K562 (cell line): Measurements from ENCODE around the gene ZBTB2. TPM values are rescaled to one million over a fixed set of nuclear protein-coding genes. Genes with fewer than 3 reads are reported as not detected.

Experiments used
- CEBPB ChIP-seq: fragments of 450-650 bp; IDR thresholded peaks from 2 replicates; pipeline ENCODE4 v1.6.1; 2016; ENCODE audit warnings: missing genetic modification characterization, missing compliant biosample characterization
- CXXC5 ChIP-seq: fragments of 250-450 bp; sonication (Bioruptor Pico); IDR thresholded peaks from 2 replicates; pipeline ENCODE4 v1.8.0; 2022; ENCODE audit warnings: inconsistent platforms, mild to moderate bottlenecking, moderate library complexity
- ELF4 ChIP-seq: fragments of 450-650 bp; formaldehyde crosslinking; IDR thresholded peaks from 2 replicates; pipeline ENCODE4 v1.4.0; 2022; ENCODE audit warnings: missing genetic modification characterization
- ETV1 ChIP-seq: fragments of 450-650 bp; conservative IDR thresholded peaks from 2 replicates; pipeline ENCODE4 v1.6.1; 2016; ENCODE audit warnings: missing genetic modification characterization, control low read depth, low read depth, missing compliant biosample characterization
- ETV6 ChIP-seq, 3 experiments: fragments of 150-350 bp in 1 of 3; sonication (generic) in 1 of 3; formaldehyde crosslinking in 1 of 3; IDR thresholded peaks; 2 replicates each; pipeline versions ENCODE4 v1.6.1 to v1.8.0; 2014 to 2022; ENCODE audit warnings: borderline replicate concordance in 2 of 3, low read depth in 2 of 3, antibody characterized with exemption in 1 of 3, low read length in 1 of 3, mild to moderate bottlenecking in 1 of 3, missing genetic modification reagents in 1 of 3
- GABPA ChIP-seq: fragments of 200-800 bp; sonication (Bioruptor generic); conservative IDR thresholded peaks from 2 replicates; pipeline ENCODE4 v1.6.1; 2016; ENCODE audit warnings: low read depth, missing genetic modification characterization, missing compliant biosample characterization
- HMGXB4 ChIP-seq: sonication (generic); formaldehyde crosslinking; IDR thresholded peaks from 2 replicates; pipeline ENCODE4 v1.8.1; 2023; ENCODE audit warnings: mild to moderate bottlenecking, missing genetic modification reagents
- JUNB ChIP-seq: fragments of 450-650 bp; formaldehyde crosslinking; conservative IDR thresholded peaks from 2 replicates; pipeline ENCODE4 v1.4.0; 2020; ENCODE audit warnings: mild to moderate bottlenecking
- MYC ChIP-seq, 2 experiments: fragments of 250-450 bp in 1 of 2; sonication (Bioruptor Pico) in 1 of 2; IDR thresholded peaks; 2 replicates each; pipeline versions ENCODE4 v1.5.1 to v1.6.1; 2012 to 2021; ENCODE audit warnings: low read depth in 2 of 2, borderline replicate concordance in 1 of 2, improper control_type of control experiment in 1 of 2, low read length in 1 of 2, mild to moderate bottlenecking in 1 of 2, moderate library complexity in 1 of 2
- NFRKB ChIP-seq: fragments of 450-650 bp; IDR thresholded peaks from 2 replicates; pipeline ENCODE4 v1.6.1; 2016; ENCODE audit warnings: low read depth
- NKRF ChIP-seq: fragments of 450-650 bp; IDR thresholded peaks from 2 replicates; pipeline ENCODE4 v1.6.1; 2016; ENCODE audit warnings: borderline replicate concordance
- NR2C1 ChIP-seq, 2 experiments: fragments of 450-650 bp; IDR thresholded peaks; 2 replicates each; pipeline ENCODE4 v1.6.1; 2017; ENCODE audit warnings: mild to moderate bottlenecking in 2 of 2, antibody characterized with exemption in 1 of 2, inconsistent platforms in 1 of 2, missing compliant biosample characterization in 1 of 2, missing genetic modification characterization in 1 of 2
- SMAD1 ChIP-seq: fragments of 150-350 bp; IDR thresholded peaks from 2 replicates; pipeline ENCODE4 v1.6.1; 2014; ENCODE audit warnings: low read length, low read depth; ENCODE audit not compliant: partially characterized antibody
- UBTF ChIP-seq, 2 experiments: IDR thresholded peaks; 2 replicates each; pipeline ENCODE4 v1.6.1; 2012; ENCODE audit warnings: improper control_type of control experiment in 2 of 2, low read depth in 2 of 2, low read length in 2 of 2, borderline replicate concordance in 1 of 2
- polyA plus RNA-seq, 8 experiments: library from polyadenylated mRNA; depleted of rRNA in 4 of 8; stranded (reverse) in 5 of 8; unstranded in 3 of 8; fragments of >200 nt; fragmentation: Nextera tagmentation in 2 of 8; fragmentation: Illumina TruSeq in 1 of 8; extraction: Ambion mirVana in 2 of 8; extraction: Trizol in 1 of 8; gene quantifications; 2 replicates each; pipeline versions ENCODE4 v1.2.1 to v1.2.3, GENCODE V29; 2011 to 2014; ENCODE audit warnings: inconsistent platforms in 1 of 8, missing spikeins in 1 of 8
- total RNA-seq, 7 experiments: library from RNA; depleted of rRNA in 6 of 7; stranded (reverse); fragments of >200 nt in 6 of 7; fragmentation: Illumina TruSeq in 2 of 7; extraction: Trizol in 2 of 7; gene quantifications; 2 replicates each; pipeline versions ENCODE4 v1.2.1 to v1.2.3, GENCODE V29; 2011 to 2021; ENCODE audit warnings: low replicate concordance in 1 of 7

ZBTB2 gene
- total and polyA plus RNA-seq, 9 of the 15 experiments (the other 6 are each of a cell fraction or from before 2014, with no cell fraction given) = 5.1 to 26.2 (median 16.4) TPM

- TF ChIP-seq ETV6 (IDR thresholded peaks at IDR 0.05; ENCODE audit: borderline replicate concordance in 1 of 2, low read depth in 2 of 2, low read length in 1 of 2) (peak; percentile 56 to 68; a peak in 1 of 4 replicates), ETV6 (CRISPR knock-in tag; IDR thresholded peaks at IDR 0.05; ENCODE audit: borderline replicate concordance) (no peak), CEBPB (tag) (peak; percentile 66), ELF4 (no peak), ETV1 (tag) (peak; percentile 33; the same call in 1 of the 2 replicates), UBTF (IDR thresholded peaks at IDR 0.05; ENCODE audit: borderline replicate concordance in 1 of 2, low read depth in 2 of 2, low read length in 2 of 2) (0 out of 4 replicates have a peak, but pooled peaks of 1 of the 2 experiments have one; percentile 42), GABPA (tag) (peak; percentile 47; the same call in 1 of the 2 replicates), NR2C1 (IDR thresholded peaks at IDR 0.05) (peak; percentile 91), NR2C1 (tag; IDR thresholded peaks at IDR 0.05) (peak; percentile 96), JUNB (CRISPR knock-in tag) (no peak), HMGXB4 (CRISPR knock-in tag) (no peak), NFRKB (0 out of 2 replicates have a peak, but pooled peaks have one; percentile 34), SMAD1 (peak; percentile 48), NKRF (no peak), MYC (IDR thresholded peaks at IDR 0.05; ENCODE audit: low read depth, low read length) (peak; percentile 35; the same call in 1 of the 2 replicates), MYC (CRISPR knock-in tag; IDR thresholded peaks at IDR 0.05; ENCODE audit: borderline replicate concordance, low read depth) (no peak), CXXC5 (peak; percentile 30; the same call in 1 of the 2 replicates)
- TF ChIP-seq, all 486 proteins: peak for 28
Observed at GRCh38 chr6:151374036-151374683, 17.2 kb downstream of the ZBTB2 start (continued).
